Heart left ventricle (tissue), 16 donors: ENCODE measurements around the gene SF3B1. TPM values are rescaled to one million over a fixed set of nuclear protein-coding genes. Genes with fewer than 3 reads are reported as not detected.

Experiments
- ATAC-seq, 4 donors: fragments of 200-7000 bp; cut with Tn5 transposase; one replicate each; pipeline ENCODE4 v1.9.1; 2020 to 2022; ENCODE audit warnings: moderate library complexity in 4 of 4, mild to moderate bottlenecking in 3 of 4, moderate number of reproducible peaks in 1 of 4
- DNase-seq, 5 donors: peaks; one replicate each; pipeline ENCODE4 v3.0.0-alpha.2; 2020
- H3K27ac ChIP-seq, 12 donors: fragments of 200-600 bp; sonication (generic) in 4 of 12; one replicate each; pipeline versions ENCODE4 v1.5.0 to v1.8.0; 2016 to 2022; ENCODE audit warnings: mild to moderate bottlenecking in 2 of 12
- H3K27me3 ChIP-seq, 9 donors: fragments of 200-600 bp; sonication (generic) in 2 of 9; one replicate each; pipeline versions ENCODE4 v1.5.1 to v1.8.0; 2016 to 2022; ENCODE audit warnings: mild to moderate bottlenecking in 3 of 9
- H3K36me3 ChIP-seq, 9 donors: fragments of 200-600 bp; sonication (generic) in 2 of 9; one replicate each; pipeline versions ENCODE4 v1.5.0 to v1.8.0; 2018 to 2022; ENCODE audit warnings: mild to moderate bottlenecking in 2 of 9
- H3K4me1 ChIP-seq, 12 donors: fragments of 200-600 bp; sonication (generic) in 4 of 12; one replicate each; pipeline versions ENCODE4 v1.5.0 to v1.8.0; 2016 to 2022; ENCODE audit warnings: mild to moderate bottlenecking in 3 of 12
- H3K4me3 ChIP-seq, 12 donors: fragments of 200-600 bp; sonication (generic) in 4 of 12; one replicate each; pipeline versions ENCODE4 v1.5.0 to v1.8.0; 2017 to 2022; ENCODE audit warnings: mild to moderate bottlenecking in 9 of 12, moderate library complexity in 4 of 12
- H3K9me3 ChIP-seq, 12 donors: fragments of 200-600 bp; sonication (generic) in 4 of 12; one replicate each; pipeline versions ENCODE4 v1.5.0 to v1.8.0; 2016 to 2022; ENCODE audit warnings: mild to moderate bottlenecking in 1 of 12
- CTCF ChIP-seq, 12 donors: fragments of 200-600 bp; sonication (generic) in 4 of 12; IDR thresholded peaks; one replicate each; pipeline versions ENCODE4 v1.5.0 to v1.8.0; 2018 to 2022; ENCODE audit warnings: antibody characterized with exemption in 12 of 12, mild to moderate bottlenecking in 5 of 12
- POLR2A ChIP-seq, 2 donors: fragments of 450-650 bp; IDR thresholded peaks; one replicate each; pipeline ENCODE4 v1.6.1; 2017; ENCODE audit warnings: antibody characterized with exemption in 2 of 2, mild to moderate bottlenecking in 2 of 2, moderate library complexity in 2 of 2
- WGBS, 4 donors: extraction: QIAGEN DNeasy Blood & Tissue Kit in 2 of 4; methylation state at CpG; one replicate each; pipeline versions ENCODE4 v1.1.5 to v1.1.7; 2013 to 2018; 5-methylcytosine and 5-hydroxymethylcytosine counted together
- intact Hi-C, 10 donors: fragments of 100-400 bp; cut with DNase I; formaldehyde crosslinking; loops; one replicate each; pipeline versions ENCODE4 v1.11.1 to v1.14.2; 2022
- polyA plus RNA-seq, 2 donors: library from polyadenylated mRNA; stranded (reverse); fragments of 200-250 nt; gene quantifications; one replicate each; pipeline ENCODE4 v1.2.3, GENCODE V29; 2013
- total RNA-seq, 9 donors: library from RNA; depleted of rRNA in 2 of 9; stranded (reverse); fragments of >200 nt in 2 of 9; fragmentation: NEBNext Ultra II Directional in 3 of 9; extraction: Animal tissue kit (Norgen Biotek cat#: 25700) in 3 of 9; gene quantifications; one replicate each; pipeline versions ENCODE4 v1.1.0 to v1.2.4, GENCODE V29; 2016 to 2023
- donor health status: ischemic (EF 13 %, LVEDD 7.1; RV severe dilation, severe dysfunction).
- donor health status: healthy with polysubstance abuse.
- donor health status: DM: no; HTN: yes; CAD: no.
- donor health status: DM: no; HTN: no; CAD: no.
- donor health status: ischemic (EF 25% LVEDD 6.9; RV normal size, moderate dysfunction).
- donor health status: ischemic (EF 25% LVEDD 5.7; RV mildly dilated, moderate dysfunction).
- donor health status: healthy.
- donor health status: DM: yes; HTN: yes; CAD: no.
- donor health status: ischemic (EF 35%, LVEDD 5.7; RV mildly dilated, moderate dysfunction).
- donor health status: nonischemic (EF 11% LVEDD 7.7; RV severe dilation, severe dysfunction).
- donor health status: DM: yes; HTN: yes; CAD: no.
- donor health status: PGD.
- donor health status: ischemic (EF 29% LVEDD 5.4; RV normal size, mild dysfunction).
- donor health status: nonischemic (EF 23%, LVEDD 6.1; RV moderate dilation, normal function).

SF3B1 gene
- total and polyA plus RNA-seq, 11 donors, result 80.4 to 167 (median 132) TPM

- no peaks in the 10 kb centered on the region for H3K9me3 ChIP-seq
- no peak overlapping the region for H3K4me3 ChIP-seq
- intact Hi-C loops, result no loop called here
- TF ChIP-seq POLR2A (IDR thresholded peaks at IDR 0.05), result no peak
- TF ChIP-seq CTCF (IDR thresholded peaks at IDR 0.05), result no peak
- peaks cover 0 to 12% (median 0%) of the 10 kb centered on the region in 12 donors for H3K4me1 ChIP-seq
- 88 to 93% (median 90%) methylated on average over 1 of the region's 1 CpG for WGBS, 4 donors
- H3K36me3 ChIP-seq, result no peaks in the 10 kb centered on the region
- no peak for ATAC-seq
- H3K27ac ChIP-seq, result no peak overlapping the region
- H3K27me3 ChIP-seq, result no peaks in the 10 kb centered on the region
- no peak for DNase-seq
These were observed 10.9 kb upstream of the SF3B1 start for GRCh38 chr2:197445746-197446145.

- WGBS, 4 donors, result 67 to 69% (median 68%) methylated on average over 5 of the region's 5 CpGs
- no peak for DNase-seq
- H3K27ac ChIP-seq, result peak overlapping the region in 3 of 12 donors; percentile 48 to 87 (median 66)
- peak in 1 of 4 donors; percentile 52 for ATAC-seq
- no peak overlapping the region for H3K4me3 ChIP-seq
- no peaks in the 10 kb centered on the region for H3K9me3 ChIP-seq
- H3K27me3 ChIP-seq, result no peaks in the 10 kb centered on the region
- intact Hi-C loops, result no loop called here
- no peaks in the 10 kb centered on the region for H3K36me3 ChIP-seq
- peaks cover 0 to 12% (median 0%) of the 10 kb centered on the region in 12 donors for H3K4me1 ChIP-seq
- TF ChIP-seq CTCF (IDR thresholded peaks at IDR 0.05), result no peak
- TF ChIP-seq POLR2A (IDR thresholded peaks at IDR 0.05), result no peak
These were observed 8.0 kb upstream of the SF3B1 start for GRCh38 chr2:197442857-197443256.

GRCh38 chr2:197437380-197437779, 2.6 kb upstream of the SF3B1 start:
- TF ChIP-seq CTCF (IDR thresholded peaks at IDR 0.05) (no peak), POLR2A (IDR thresholded peaks at IDR 0.05) (no peak)
- Histone ChIP-seq H3K4me3 (no peak overlapping the region), H3K27ac (no peak overlapping the region), H3K4me1 (peaks cover 3 to 25% (median 20%) of the 10 kb centered on the region in 12 donors), H3K9me3 (no peaks in the 10 kb centered on the region), H3K27me3 (no peaks in the 10 kb centered on the region), H3K36me3 (no peaks in the 10 kb centered on the region)
- ATAC-seq, result no peak
- intact Hi-C loops, result loop anchor here in 2 of 10 donors (10.0 kb wide), 1 partner anchor 267 kb away; the partner anchor contains the start of gene MARS2 (in 2 of the 2)
- DNase-seq, result no peak
- 95 to 100% (median 98%) methylated on average over 2 of the region's 2 CpGs for WGBS, 4 donors

- Histone ChIP-seq H3K9me3 (no peaks in the 10 kb centered on the region), H3K27ac (peak overlapping the region; percentile 87 to 99 (median 94)), H3K27me3 (no peaks in the 10 kb centered on the region), H3K36me3 (no peaks in the 10 kb centered on the region), H3K4me3 (peak overlapping the region; percentile 36 to 99 (median 86)), H3K4me1 (peaks cover 16 to 41% (median 35%) of the 10 kb centered on the region in 12 donors)
- TF ChIP-seq CTCF (IDR thresholded peaks at IDR 0.05), result no peak
- intact Hi-C loops, result loop anchor here in 8 of 10 donors (1.0 to 10.0 kb wide), 3 partner anchors 17 to 269 kb away; partner anchors contain the start of genes COQ10B (in 8 of the 8) and MARS2 (in 2 of the 8)
- 26 to 33% (median 28%) methylated on average over 16 of the region's 16 CpGs for WGBS, 4 donors
- ATAC-seq (peak in 2 of 4 donors; percentile 12 to 16), DNase-seq (no peak)
These were observed 981 bp upstream of the SF3B1 start for GRCh38 chr2:197435598-197436420.
